ENCODE results near the gene FIG4. TPM values are rescaled to one million over a fixed set of nuclear protein-coding genes. Genes with fewer than 3 reads are reported as not detected.

FIG4 gene
- total RNA-seq, 1 donor from 2014 or later, result 13.0 TPM

DNA sequence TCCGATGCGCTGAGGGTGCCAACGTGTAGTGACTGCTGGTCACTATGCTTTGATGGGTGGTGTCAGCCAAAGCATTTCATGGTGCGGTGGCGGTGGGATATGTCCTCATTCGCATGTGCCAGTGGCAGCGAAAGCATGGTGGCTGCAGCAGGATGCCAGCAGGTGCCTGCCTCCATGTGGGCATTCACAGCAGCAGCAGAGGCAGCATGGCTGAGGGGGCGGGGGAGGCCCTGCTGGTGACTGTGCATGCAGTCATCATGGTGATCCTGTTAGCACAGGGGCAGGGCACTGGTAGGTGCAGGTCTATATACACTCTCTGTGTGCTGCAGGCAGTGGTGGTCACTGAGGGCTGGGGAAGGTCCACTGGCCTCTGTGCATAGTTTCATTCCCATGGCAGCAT lies 22.0 kb downstream of the FIG4 start:
- no peak overlapping the region for H3K4me3 Mint-ChIP-seq (ENCODE audit: unreplicated experiment)
- H3K4me1 Mint-ChIP-seq (ENCODE audit: low read depth), result peaks cover 6% of the 10 kb centered on the region
- no peak for DNase-seq (ENCODE audit: low spot score)
- H3K27me3 Mint-ChIP-seq (ENCODE audit: low read depth), result no peaks in the 10 kb centered on the region
- H3K9me3 Mint-ChIP-seq (ENCODE audit: low read depth), result peaks cover 31% of the 10 kb centered on the region
- H3K36me3 Mint-ChIP-seq (ENCODE audit: low read depth), result peaks cover 9% of the 10 kb centered on the region
- TF ChIP-seq, protein P1, sequence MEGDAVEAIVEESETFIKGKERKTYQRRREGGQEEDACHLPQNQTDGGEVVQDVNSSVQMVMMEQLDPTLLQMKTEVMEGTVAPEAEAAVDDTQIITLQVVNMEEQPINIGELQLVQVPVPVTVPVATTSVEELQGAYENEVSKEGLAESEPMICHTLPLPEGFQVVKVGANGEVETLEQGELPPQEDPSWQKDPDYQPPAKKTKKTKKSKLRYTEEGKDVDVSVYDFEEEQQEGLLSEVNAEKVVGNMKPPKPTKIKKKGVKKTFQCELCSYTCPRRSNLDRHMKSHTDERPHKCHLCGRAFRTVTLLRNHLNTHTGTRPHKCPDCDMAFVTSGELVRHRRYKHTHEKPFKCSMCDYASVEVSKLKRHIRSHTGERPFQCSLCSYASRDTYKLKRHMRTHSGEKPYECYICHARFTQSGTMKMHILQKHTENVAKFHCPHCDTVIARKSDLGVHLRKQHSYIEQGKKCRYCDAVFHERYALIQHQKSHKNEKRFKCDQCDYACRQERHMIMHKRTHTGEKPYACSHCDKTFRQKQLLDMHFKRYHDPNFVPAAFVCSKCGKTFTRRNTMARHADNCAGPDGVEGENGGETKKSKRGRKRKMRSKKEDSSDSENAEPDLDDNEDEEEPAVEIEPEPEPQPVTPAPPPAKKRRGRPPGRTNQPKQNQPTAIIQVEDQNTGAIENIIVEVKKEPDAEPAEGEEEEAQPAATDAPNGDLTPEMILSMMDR (IDR thresholded peaks at IDR 0.05), result no peak
- H3K27ac Mint-ChIP-seq (ENCODE audit: unreplicated experiment), result no peak overlapping the region

DNA sequence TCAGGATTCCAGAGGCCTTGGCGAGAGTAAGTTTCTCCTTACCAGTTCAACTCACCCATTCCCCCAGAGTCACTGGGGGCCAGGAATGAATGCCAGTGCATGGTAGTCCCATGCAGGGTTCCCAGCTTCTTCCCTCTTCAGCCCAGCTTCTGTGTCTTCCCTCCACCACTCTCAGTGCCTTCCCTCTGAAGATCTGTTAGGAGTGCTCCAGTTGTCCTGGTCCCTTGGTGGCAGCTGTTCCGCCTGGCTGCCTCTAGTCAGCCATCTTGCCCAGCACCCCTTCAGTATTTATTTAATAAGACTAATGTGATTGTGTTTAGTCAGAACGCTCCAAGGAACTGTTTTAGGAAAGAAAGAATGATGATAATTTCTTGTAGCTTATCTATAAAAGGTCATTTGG lies 23.1 kb downstream of the FIG4 start:
- H3K4me3 Mint-ChIP-seq (ENCODE audit: unreplicated experiment), result no peak overlapping the region

DNA sequence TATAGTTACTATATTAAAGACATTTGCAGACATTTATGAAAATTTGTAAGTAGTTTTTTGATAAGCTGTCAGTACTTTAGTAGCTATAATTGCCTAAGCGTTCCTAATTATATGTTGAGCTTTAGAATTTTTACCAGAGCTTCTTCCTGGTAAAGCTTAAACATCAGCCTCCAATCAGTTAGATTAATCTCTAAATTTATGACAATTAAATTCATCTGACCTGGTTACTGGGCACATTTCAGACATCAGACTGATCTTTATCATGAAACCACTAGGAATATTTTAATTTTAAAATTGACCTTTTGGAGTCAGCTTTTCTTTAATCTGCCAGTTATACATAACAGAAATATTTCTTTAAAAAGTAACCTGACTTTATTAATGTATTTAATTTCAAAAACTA lies 23.5 kb downstream of the FIG4 start:
- no peaks in the 10 kb centered on the region for H3K27me3 Mint-ChIP-seq (ENCODE audit: low read depth)
- no peak for DNase-seq (ENCODE audit: low spot score)
- peaks cover 19% of the 10 kb centered on the region for H3K9me3 Mint-ChIP-seq (ENCODE audit: low read depth)
- TF ChIP-seq, protein P1 (IDR thresholded peaks at IDR 0.05), result no peak
- H3K27ac Mint-ChIP-seq (ENCODE audit: unreplicated experiment), result no peak overlapping the region
- H3K4me3 Mint-ChIP-seq (ENCODE audit: unreplicated experiment), result no peak overlapping the region
- H3K36me3 Mint-ChIP-seq (ENCODE audit: low read depth), result peaks cover 7% of the 10 kb centered on the region
- peaks cover 6% of the 10 kb centered on the region for H3K4me1 Mint-ChIP-seq (ENCODE audit: low read depth)

More for the DNA sequence above, 23.1 kb downstream of the FIG4 start:
- Mint-ChIP-seq H3K4me1 (ENCODE audit: low read depth) (peaks cover 6% of the 10 kb centered on the region), H3K27me3 (ENCODE audit: low read depth) (no peaks in the 10 kb centered on the region), H3K9me3 (ENCODE audit: low read depth) (peaks cover 21% of the 10 kb centered on the region), H3K27ac (ENCODE audit: unreplicated experiment) (no peak overlapping the region), H3K36me3 (ENCODE audit: low read depth) (peaks cover 7% of the 10 kb centered on the region)
- TF ChIP-seq, protein P1 (IDR thresholded peaks at IDR 0.05), result no peak
- no peak for DNase-seq (ENCODE audit: low spot score)

DNA sequence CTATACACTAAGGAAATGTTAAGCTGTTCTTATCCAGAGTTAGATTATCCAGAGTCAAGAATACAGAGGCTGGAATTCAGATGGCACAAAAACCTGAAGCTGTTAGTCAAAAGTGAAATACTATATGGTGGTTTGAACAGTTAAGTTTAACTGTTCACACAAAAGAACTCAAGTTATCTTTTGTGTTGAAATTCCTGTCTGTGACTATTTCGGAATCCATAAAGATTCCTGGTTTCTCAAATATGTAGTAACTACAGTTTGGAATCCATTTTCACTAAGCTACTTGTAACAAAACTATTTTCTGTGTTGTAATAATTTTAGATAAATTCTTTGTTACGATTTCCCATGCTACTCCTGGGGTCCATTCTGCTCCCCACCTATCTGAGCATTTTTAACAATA lies 24.5 kb downstream of the FIG4 start:
- peaks cover 9% of the 10 kb centered on the region for H3K9me3 Mint-ChIP-seq (ENCODE audit: low read depth)
- H3K27me3 Mint-ChIP-seq (ENCODE audit: low read depth), result no peaks in the 10 kb centered on the region
- H3K27ac Mint-ChIP-seq (ENCODE audit: unreplicated experiment), result no peak overlapping the region
- TF ChIP-seq, protein P1 (IDR thresholded peaks at IDR 0.05), result no peak
- DNase-seq (ENCODE audit: low spot score), result no peak
- peaks cover 4% of the 10 kb centered on the region for H3K36me3 Mint-ChIP-seq (ENCODE audit: low read depth)
- peaks cover 13% of the 10 kb centered on the region for H3K4me1 Mint-ChIP-seq (ENCODE audit: low read depth)
- H3K4me3 Mint-ChIP-seq (ENCODE audit: unreplicated experiment), result no peak overlapping the region

DNA sequence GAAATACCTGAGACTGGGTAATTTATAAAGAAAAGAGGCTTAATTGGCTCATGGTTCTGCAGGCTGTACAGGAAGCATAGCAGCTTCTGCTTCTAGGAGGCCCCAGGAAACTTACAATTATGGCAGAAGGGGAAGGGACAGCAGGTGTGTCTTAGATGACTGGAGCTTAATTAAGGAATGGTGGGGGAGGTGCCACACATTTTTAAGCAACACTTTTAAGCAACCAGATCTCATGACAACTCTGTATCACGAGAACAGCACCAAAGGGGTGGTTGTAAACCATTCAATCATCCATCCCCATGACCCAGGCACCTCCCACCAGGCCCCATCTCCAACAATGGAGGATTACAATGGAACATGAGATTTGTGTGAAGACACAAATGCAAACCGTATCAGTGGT lies 26.9 kb downstream of the FIG4 start:
- DNase-seq (ENCODE audit: low spot score), result no peak
- TF ChIP-seq, protein P1 (IDR thresholded peaks at IDR 0.05), result no peak
- H3K27me3 Mint-ChIP-seq (ENCODE audit: low read depth), result no peaks in the 10 kb centered on the region
- H3K27ac Mint-ChIP-seq (ENCODE audit: unreplicated experiment), result no peak overlapping the region
- no peak overlapping the region for H3K4me3 Mint-ChIP-seq (ENCODE audit: unreplicated experiment)
- H3K9me3 Mint-ChIP-seq (ENCODE audit: low read depth), result no peaks in the 10 kb centered on the region
- peaks cover 8% of the 10 kb centered on the region for H3K36me3 Mint-ChIP-seq (ENCODE audit: low read depth)
- peaks cover 22% of the 10 kb centered on the region for H3K4me1 Mint-ChIP-seq (ENCODE audit: low read depth)

Data from chondrocyte (in vitro differentiated cells).